Kidney (tissue), 14 donors: ENCODE data around the gene CARMIL3. TPM values are rescaled to one million over a fixed set of nuclear protein-coding genes. Genes with fewer than 3 reads are reported as not detected.
"Not testable (repeated sequence)": the region's sequence is repeated elsewhere in the genome, so short reads cannot be mapped to it uniquely, and the experiment has no call there.

ENCODE experiments used
- DNase-seq, 5 donors: peaks; one replicate each; pipeline ENCODE4 v3.0.0-alpha.2; 2013 to 2020
- FAIRE-seq: peaks from 2 replicates; lab custom pipeline; 2012; peaks lifted over from hg19 to GRCh38; lab: Jason Lieb, UNC
- H3K27ac ChIP-seq, 2 donors: one replicate each; pipeline ENCODE4 v1.7.0; 2013; ENCODE audit warnings: low read depth in 2 of 2, low read length in 2 of 2, inconsistent platforms in 1 of 2
- H3K27me3 ChIP-seq: one replicate; pipeline ENCODE4 v1.7.1; 2013; ENCODE audit warnings: low read length, inconsistent platforms; ENCODE audit not compliant: control insufficient read depth, insufficient read depth
- H3K36me3 ChIP-seq, 3 donors: one replicate each; pipeline versions ENCODE4 v1.7.0 to v1.7.1; 2013; ENCODE audit warnings: low read length in 3 of 3, control low read depth in 1 of 3, inconsistent platforms in 1 of 3; ENCODE audit not compliant: insufficient read depth in 3 of 3, control insufficient read depth in 2 of 3
- H3K4me1 ChIP-seq, 3 donors: one replicate each; pipeline versions ENCODE4 v1.7.0 to v1.7.1; 2013; ENCODE audit warnings: low read length in 3 of 3, inconsistent platforms in 1 of 3, low read depth in 1 of 3; ENCODE audit not compliant: control insufficient read depth in 2 of 3, insufficient read depth in 2 of 3
- H3K4me3 ChIP-seq, 3 donors: one replicate each; pipeline versions ENCODE4 v1.7.0 to v1.8.1; 2013; ENCODE audit warnings: low read length in 3 of 3, control low read depth in 1 of 3, inconsistent platforms in 1 of 3
- H3K9ac ChIP-seq, 3 donors: one replicate each; pipeline versions ENCODE4 v1.7.0 to v1.7.1; 2013; ENCODE audit warnings: low read length in 3 of 3, control low read depth in 1 of 3, inconsistent platforms in 1 of 3
- H3K9me3 ChIP-seq, 3 donors: one replicate each; pipeline versions ENCODE4 v1.7.0 to v1.7.1; 2013; ENCODE audit warnings: low read length in 3 of 3, control low read depth in 1 of 3, inconsistent platforms in 1 of 3; ENCODE audit not compliant: control insufficient read depth in 2 of 3, insufficient read depth in 1 of 3
- intact Hi-C: fragments of 100-400 bp; cut with DNase I; formaldehyde crosslinking; loops from one replicate; pipeline ENCODE4 v1.11.1; 2022
- polyA plus RNA-seq: library from polyadenylated mRNA; stranded (reverse); fragments of 350-450 nt; fragmentation: Illumina TruSeq; extraction: RNeasy Lipid Tissue Mini Kit (QIAGEN cat#74804); gene quantifications from one replicate; pipeline ENCODE4 v1.2.3, GENCODE V29; 2014; ENCODE audit warnings: low read depth, low replicate concordance; ENCODE audit not compliant: insufficient read depth
- total RNA-seq: library from RNA; stranded (reverse); fragmentation: NEBNext Ultra II Directional; extraction: Animal tissue kit (Norgen Biotek cat#: 25700); gene quantifications from one replicate; pipeline ENCODE4 v1.2.1, GENCODE V29; 2021
- TF ChIP-seq, protein P1 (sequence below): IDR thresholded peaks from 3 replicates; pipeline ENCODE4 v1.5.1; 2012; ENCODE audit warnings: mild to moderate bottlenecking, moderate library complexity, borderline replicate concordance; ENCODE audit not compliant: insufficient read depth; ENCODE audit errors: extremely low read depth
- donor health status: control.
- donor health status: control.
- donor health status: control.
- donor health status: control.
- donor health status: control.
- donor health status: DM: yes; HTN: yes; CAD: no.
- donor health status: Normal renal cell carcinoma (clear cell type).

The CARMIL3 gene
- total and polyA plus RNA-seq, 2 donors from 2014 or later = 1.4 to 1.5 TPM

DNA sequence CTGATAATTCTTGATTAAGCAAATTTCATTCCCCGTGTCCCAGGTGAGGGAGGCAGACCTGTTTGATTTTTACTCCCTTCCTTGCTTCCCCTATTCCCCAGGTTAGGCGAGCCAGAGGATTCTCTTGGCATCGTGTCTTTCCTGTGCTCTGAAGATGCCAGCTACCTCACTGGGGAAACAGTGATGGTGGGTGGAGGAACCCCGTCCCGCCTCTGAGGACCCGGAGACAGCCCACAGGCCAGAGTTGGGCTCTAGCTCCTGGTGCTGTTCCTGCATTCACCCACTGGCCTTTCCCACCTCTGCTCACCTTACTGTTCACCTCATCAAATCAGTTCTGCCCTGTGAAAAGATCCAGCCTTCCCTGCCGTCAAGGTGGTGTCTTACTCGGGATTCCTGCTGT lies 1.1 kb upstream of the CARMIL3 start:
- H3K27ac ChIP-seq, H3K9me3 ChIP-seq, H3K4me1 ChIP-seq, H3K27me3 ChIP-seq, intact Hi-C loops, H3K4me3 ChIP-seq, FAIRE-seq, H3K9ac ChIP-seq, H3K36me3 ChIP-seq: not testable (repeated sequence)
- peak in 2 of 5 donors; percentile 40 to 51 for DNase-seq

DNA sequence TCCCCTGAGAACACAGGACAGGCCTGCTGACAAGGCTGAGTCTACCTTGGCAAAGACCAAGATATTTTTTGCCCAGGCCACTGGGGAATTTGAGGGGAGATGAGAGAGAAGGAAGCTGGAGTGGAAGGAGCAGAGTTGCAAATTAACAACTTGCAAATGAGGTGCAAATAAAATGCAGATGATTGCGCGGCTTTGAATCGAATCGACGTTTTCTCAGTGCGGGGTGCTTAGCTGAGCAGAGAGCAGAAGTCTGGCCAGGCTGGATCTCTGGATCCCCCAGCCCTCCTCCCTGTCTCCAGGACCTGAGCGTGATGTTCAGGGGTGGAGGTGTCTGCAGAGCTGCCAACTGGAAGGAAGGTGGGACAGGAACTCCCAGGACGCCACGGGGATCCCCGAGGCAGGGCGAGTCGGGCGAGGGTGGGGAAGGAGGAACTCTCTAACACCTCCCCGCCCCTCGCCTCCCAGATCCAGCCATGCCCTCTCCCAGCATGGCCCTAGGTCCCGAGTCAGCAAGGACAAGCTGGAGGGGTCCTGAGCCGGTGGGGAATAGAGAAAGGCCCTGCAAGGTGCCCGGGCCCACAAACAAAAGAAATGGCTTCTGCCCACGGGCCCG lies 527 bp upstream of the CARMIL3 start:
- peak in 1 of 5 donors; percentile 80 for DNase-seq
- Histone ChIP-seq H3K9ac (peak overlapping the region in 2 of 3 donors; percentile 30 to 80), H3K36me3 (no peaks in the 10 kb centered on the region), H3K4me1 (peaks cover 0 to 7% (median 0%) of the 10 kb centered on the region in 3 donors), H3K4me3 (peak overlapping the region; percentile 12 to 71 (median 34)), H3K9me3 (no peaks in the 10 kb centered on the region), H3K27me3 (no peaks in the 10 kb centered on the region), H3K27ac (peak overlapping the region; percentile 34 to 71)
- TF ChIP-seq, protein P1, sequence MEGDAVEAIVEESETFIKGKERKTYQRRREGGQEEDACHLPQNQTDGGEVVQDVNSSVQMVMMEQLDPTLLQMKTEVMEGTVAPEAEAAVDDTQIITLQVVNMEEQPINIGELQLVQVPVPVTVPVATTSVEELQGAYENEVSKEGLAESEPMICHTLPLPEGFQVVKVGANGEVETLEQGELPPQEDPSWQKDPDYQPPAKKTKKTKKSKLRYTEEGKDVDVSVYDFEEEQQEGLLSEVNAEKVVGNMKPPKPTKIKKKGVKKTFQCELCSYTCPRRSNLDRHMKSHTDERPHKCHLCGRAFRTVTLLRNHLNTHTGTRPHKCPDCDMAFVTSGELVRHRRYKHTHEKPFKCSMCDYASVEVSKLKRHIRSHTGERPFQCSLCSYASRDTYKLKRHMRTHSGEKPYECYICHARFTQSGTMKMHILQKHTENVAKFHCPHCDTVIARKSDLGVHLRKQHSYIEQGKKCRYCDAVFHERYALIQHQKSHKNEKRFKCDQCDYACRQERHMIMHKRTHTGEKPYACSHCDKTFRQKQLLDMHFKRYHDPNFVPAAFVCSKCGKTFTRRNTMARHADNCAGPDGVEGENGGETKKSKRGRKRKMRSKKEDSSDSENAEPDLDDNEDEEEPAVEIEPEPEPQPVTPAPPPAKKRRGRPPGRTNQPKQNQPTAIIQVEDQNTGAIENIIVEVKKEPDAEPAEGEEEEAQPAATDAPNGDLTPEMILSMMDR = no peak
- FAIRE-seq = no peak
- intact Hi-C loops = no loop called here

DNA sequence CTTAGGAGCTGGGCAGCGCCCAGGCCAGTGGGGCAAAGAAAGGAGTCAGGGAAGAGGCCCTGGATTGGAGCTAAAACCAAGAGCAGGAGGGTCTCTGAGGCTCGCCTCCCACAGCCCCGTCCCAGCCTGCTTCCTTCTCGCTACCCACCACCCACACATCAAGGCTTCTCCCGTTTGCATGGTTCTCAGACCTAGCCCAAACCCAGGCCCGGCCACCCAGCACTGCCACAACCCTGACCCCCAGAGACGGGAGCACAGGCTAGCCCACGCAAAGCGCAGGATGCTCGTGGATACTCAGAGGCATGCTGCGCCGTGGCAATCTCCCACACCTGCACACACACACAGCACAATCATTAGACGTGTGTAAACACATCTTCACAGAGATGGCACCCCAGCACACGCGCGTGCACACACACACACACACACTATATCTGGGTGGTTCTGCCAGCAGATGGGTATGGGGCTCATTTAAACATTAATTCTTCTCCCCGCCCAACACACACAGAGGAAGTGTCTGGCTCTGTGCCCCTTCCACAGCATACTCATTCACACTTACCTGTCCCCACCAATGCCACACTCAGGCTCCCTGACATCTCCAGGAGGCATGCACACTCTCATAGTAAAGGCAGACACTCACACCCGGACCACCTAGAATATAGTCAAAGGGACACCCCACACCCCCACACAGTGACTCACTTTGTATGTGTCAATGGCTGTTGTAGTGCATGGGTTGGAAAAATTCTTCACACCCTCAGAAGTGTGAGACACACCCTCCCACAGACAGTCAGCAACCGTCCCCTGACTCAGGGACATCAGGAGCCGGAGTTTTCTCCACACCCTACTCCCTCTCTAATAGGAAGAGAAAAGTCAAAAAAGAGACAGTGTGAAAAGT lies 1.1 kb downstream of the CARMIL3 start:
- TF ChIP-seq, protein P1 = no peak
- H3K9me3 ChIP-seq = no peaks in the 10 kb centered on the region
- DNase-seq (no peak), FAIRE-seq (no peak)
- intact Hi-C loops = no loop called here
- H3K27me3 ChIP-seq = no peaks in the 10 kb centered on the region
- no peak overlapping the region for H3K27ac ChIP-seq
- no peak overlapping the region for H3K9ac ChIP-seq
- H3K4me3 ChIP-seq = peak overlapping the region in 2 of 3 donors; percentile 50 to 71
- peaks cover 0 to 7% (median 0%) of the 10 kb centered on the region in 3 donors for H3K4me1 ChIP-seq
- H3K36me3 ChIP-seq = no peaks in the 10 kb centered on the region
